Suprapubic skin (tissue), 4 donors: ENCODE measurements around the gene HIVEP3.

Experiments
- EP300 ChIP-seq: sonication (generic); formaldehyde crosslinking; IDR thresholded peaks from one replicate; pipeline ENCODE4 v1.6.1; 2017; ENCODE audit warnings: antibody characterized with exemption
- POLR2A ChIP-seq, 2 donors: fragments of 450-650 bp; IDR thresholded peaks; one replicate each; pipeline ENCODE4 v1.6.1; 2017; ENCODE audit warnings: antibody characterized with exemption in 2 of 2, mild to moderate bottlenecking in 2 of 2, moderate library complexity in 2 of 2
- POLR2AphosphoS5 ChIP-seq, 3 donors: sonication (generic); formaldehyde crosslinking; IDR thresholded peaks; one replicate each; pipeline ENCODE4 v1.6.1; 2017; ENCODE audit warnings: antibody characterized with exemption in 3 of 3
- TF ChIP-seq, protein P1 (sequence below), 2 donors: fragments of 200-600 bp in 1 of 2; fragments of 450-650 bp in 1 of 2; sonication (generic) in 1 of 2; IDR thresholded peaks; one replicate each; pipeline ENCODE4 v1.5.1; 2016 to 2019; ENCODE audit warnings: antibody characterized with exemption in 2 of 2, mild to moderate bottlenecking in 1 of 2, moderate library complexity in 1 of 2

- TF ChIP-seq, protein P1, sequence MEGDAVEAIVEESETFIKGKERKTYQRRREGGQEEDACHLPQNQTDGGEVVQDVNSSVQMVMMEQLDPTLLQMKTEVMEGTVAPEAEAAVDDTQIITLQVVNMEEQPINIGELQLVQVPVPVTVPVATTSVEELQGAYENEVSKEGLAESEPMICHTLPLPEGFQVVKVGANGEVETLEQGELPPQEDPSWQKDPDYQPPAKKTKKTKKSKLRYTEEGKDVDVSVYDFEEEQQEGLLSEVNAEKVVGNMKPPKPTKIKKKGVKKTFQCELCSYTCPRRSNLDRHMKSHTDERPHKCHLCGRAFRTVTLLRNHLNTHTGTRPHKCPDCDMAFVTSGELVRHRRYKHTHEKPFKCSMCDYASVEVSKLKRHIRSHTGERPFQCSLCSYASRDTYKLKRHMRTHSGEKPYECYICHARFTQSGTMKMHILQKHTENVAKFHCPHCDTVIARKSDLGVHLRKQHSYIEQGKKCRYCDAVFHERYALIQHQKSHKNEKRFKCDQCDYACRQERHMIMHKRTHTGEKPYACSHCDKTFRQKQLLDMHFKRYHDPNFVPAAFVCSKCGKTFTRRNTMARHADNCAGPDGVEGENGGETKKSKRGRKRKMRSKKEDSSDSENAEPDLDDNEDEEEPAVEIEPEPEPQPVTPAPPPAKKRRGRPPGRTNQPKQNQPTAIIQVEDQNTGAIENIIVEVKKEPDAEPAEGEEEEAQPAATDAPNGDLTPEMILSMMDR (IDR thresholded peaks at IDR 0.05) = no peak
- TF ChIP-seq EP300 (no peak), POLR2A (IDR thresholded peaks at IDR 0.05) (no peak), POLR2AphosphoS5 (IDR thresholded peaks at IDR 0.05) (no peak)
Observed at GRCh38 chr1:41809692-41810091, 109.0 kb downstream of the HIVEP3 start.
